Common myeloid progenitor, CD34-positive (primary cell): ENCODE results near the gene ELF3.
"Not testable (repeated sequence)": the region's sequence is repeated elsewhere in the genome, so short reads cannot be mapped to it uniquely, and the experiment has no call there.

ENCODE experiments used
- CTCF ChIA-PET: fragments of 350-600 bp; sonication (Branson Sonifier 250); formaldehyde crosslinking; loops from one replicate; lab custom pipeline; 2021; ENCODE audit warnings: antibody characterized with exemption; lab: Charles Lee
- POLR2A ChIA-PET: fragments of 350-600 bp; sonication (Branson Sonifier 250); formaldehyde crosslinking; loops from one replicate; lab custom pipeline; 2021; ENCODE audit warnings: antibody characterized with exemption; lab: Charles Lee
- DNase-seq, 3 donors: peaks; one replicate each; pipeline versions ENCODE4 v3.0.0 to v3.0.0-alpha.2; 2013
- H3K27ac ChIP-seq, 2 experiments: 1 replicate in 1 of 2; 2 replicates in 1 of 2; pipeline ENCODE4 v1.7.0; 2013; ENCODE audit warnings: inconsistent platforms in 2 of 2, low read length in 2 of 2, mild to moderate bottlenecking in 2 of 2, low read depth in 1 of 2, moderate library complexity in 1 of 2; ENCODE audit not compliant: severe bottlenecking in 2 of 2, insufficient read depth in 1 of 2, poor library complexity in 1 of 2
- H3K27me3 ChIP-seq, 5 experiments: replicated peaks in 2 of 5; 1 replicate in 3 of 5; 2 replicates in 2 of 5; pipeline versions ENCODE4 v1.6.1 to v1.7.0; 2013; ENCODE audit warnings: low read length in 4 of 5, mild to moderate bottlenecking in 2 of 5, moderate library complexity in 2 of 5, inconsistent platforms in 1 of 5; ENCODE audit not compliant: insufficient read depth in 5 of 5, control insufficient read depth in 4 of 5
- H3K36me3 ChIP-seq, 4 experiments: 1 replicate in 2 of 4; 2 replicates in 2 of 4; pipeline versions ENCODE4 v1.6.1 to v1.7.0; 2013; ENCODE audit warnings: low read length in 3 of 4, control low read depth in 1 of 4, mild to moderate bottlenecking in 1 of 4; ENCODE audit not compliant: control insufficient read depth in 4 of 4, insufficient read depth in 4 of 4
- H3K4me1 ChIP-seq, 4 experiments: 1 replicate in 3 of 4; 2 replicates in 1 of 4; pipeline versions ENCODE4 v1.6.1 to v1.7.1; 2013; ENCODE audit warnings: low read length in 3 of 4, mild to moderate bottlenecking in 3 of 4, control low read depth in 1 of 4, inconsistent platforms in 1 of 4, moderate library complexity in 1 of 4; ENCODE audit not compliant: control insufficient read depth in 4 of 4, insufficient read depth in 4 of 4; ENCODE audit errors: control extremely low read depth in 1 of 4
- H3K4me3 ChIP-seq, 7 experiments: 1 replicate in 4 of 7; 2 replicates in 3 of 7; pipeline versions ENCODE4 v1.5.1 to v1.7.0; 2013; ENCODE audit warnings: mild to moderate bottlenecking in 7 of 7, low read length in 6 of 7, moderate library complexity in 6 of 7, inconsistent platforms in 2 of 7, low read depth in 2 of 7, control low read depth in 1 of 7; ENCODE audit not compliant: insufficient read depth in 4 of 7, control insufficient read depth in 1 of 7; ENCODE audit errors: extremely low read depth in 1 of 7
- H3K9me3 ChIP-seq, 5 experiments: 1 replicate in 4 of 5; 2 replicates in 1 of 5; pipeline versions ENCODE4 v1.6.1 to v1.7.1; 2013; ENCODE audit warnings: low read length in 4 of 5, mild to moderate bottlenecking in 2 of 5, inconsistent platforms in 1 of 5, low read depth in 1 of 5, moderate library complexity in 1 of 5; ENCODE audit not compliant: control insufficient read depth in 4 of 5, insufficient read depth in 2 of 5; ENCODE audit errors: control extremely low read depth in 1 of 5
- WGBS: methylation state at CpG from one replicate; pipeline ENCODE4 v1.1.5; 2013; ENCODE audit not compliant: insufficient coverage; 5-methylcytosine and 5-hydroxymethylcytosine counted together

The ELF3 gene

GRCh38 chr1:202046748-202047708 lies 36.6 kb downstream of the ELF3 start:
- H3K27ac ChIP-seq = no peak overlapping the region
- peaks cover 0 to 2% (median 0%) of the 10 kb centered on the region in 5 experiments for H3K27me3 ChIP-seq
- ChIA-PET CTCF (no interaction called here), POLR2A (interaction anchor here (0.6 kb wide), 1 partner anchor 98 kb away, joined by 3 read pairs; no protein-coding TSS in a partner anchor)
- WGBS = 58% methylated on average over 2 of the region's 5 CpGs
- H3K9me3 ChIP-seq = no peaks in the 10 kb centered on the region
- H3K4me1 ChIP-seq = no peaks in the 10 kb centered on the region
- H3K36me3 ChIP-seq = no peaks in the 10 kb centered on the region
- DNase-seq = no peak
- no peak overlapping the region for H3K4me3 ChIP-seq

- Histone ChIP-seq H3K27ac (no peak overlapping the region), H3K4me1 (no peaks in the 10 kb centered on the region), H3K4me3 (no peak overlapping the region), H3K36me3 (no peaks in the 10 kb centered on the region), H3K9me3 (no peaks in the 10 kb centered on the region), H3K27me3 (peaks cover 0 to 2% (median 0%) of the 10 kb centered on the region in 5 experiments)
- POLR2A ChIA-PET = no interaction called here
- WGBS = 93% methylated on average over 3 of the region's 4 CpGs
- no peak for DNase-seq
- CTCF ChIA-PET = interaction anchor here (1.6 kb wide), 1 partner anchor 11 kb away, joined by 4 read pairs; no protein-coding TSS in a partner anchor
These were observed 37.6 kb downstream of the ELF3 start for GRCh38 chr1:202047977-202048376.

- 80% methylated on average over 1 of the region's 5 CpGs for WGBS
- no peaks in the 10 kb centered on the region for H3K4me1 ChIP-seq
- DNase-seq = no peak
- POLR2A ChIA-PET = no interaction called here
- CTCF ChIA-PET = interaction anchor here (1.0 to 1.6 kb wide), 2 partner anchors 10 to 1412 kb away, joined by 3 to 4 read pairs; no protein-coding TSS in a partner anchor
- H3K9me3 ChIP-seq = no peaks in the 10 kb centered on the region
- H3K27ac ChIP-seq = no peak overlapping the region
- no peaks in the 10 kb centered on the region for H3K36me3 ChIP-seq
- peaks cover 0 to 2% (median 0%) of the 10 kb centered on the region in 5 experiments for H3K27me3 ChIP-seq
- no peak overlapping the region for H3K4me3 ChIP-seq
These were observed 38.7 kb downstream of the ELF3 start for GRCh38 chr1:202049129-202049528.

DNA sequence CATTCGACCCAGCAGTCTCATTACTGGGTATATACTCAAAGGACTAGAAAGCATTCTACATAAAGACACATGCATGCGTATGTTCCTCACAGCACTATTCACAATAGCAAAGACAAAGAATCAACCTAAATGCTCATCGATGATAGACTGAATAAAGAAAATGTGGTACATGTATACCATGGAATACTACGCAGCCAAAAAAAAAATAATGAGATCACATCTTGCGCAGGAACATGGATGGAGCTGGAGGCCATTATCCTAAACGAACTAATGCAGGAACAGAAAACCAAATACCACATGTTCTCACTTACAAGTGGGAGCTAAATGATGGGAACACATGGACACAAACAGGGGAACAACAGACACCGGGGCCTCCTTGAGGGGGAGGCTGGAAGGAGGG lies 43.7 kb downstream of the ELF3 start:
- Histone ChIP-seq H3K4me3 (no peak overlapping the region), H3K4me1 (no peaks in the 10 kb centered on the region), H3K27me3 (no peaks in the 10 kb centered on the region), H3K9me3 (no peaks in the 10 kb centered on the region), H3K27ac (no peak overlapping the region), H3K36me3 (no peaks in the 10 kb centered on the region)
- ChIA-PET CTCF (no interaction called here), POLR2A (interaction anchor here (0.6 kb wide), 1 partner anchor 23 kb away, joined by 6 read pairs; no protein-coding TSS in a partner anchor)
- no peak for DNase-seq
- WGBS = 91% methylated on average over 4 of the region's 7 CpGs

DNA sequence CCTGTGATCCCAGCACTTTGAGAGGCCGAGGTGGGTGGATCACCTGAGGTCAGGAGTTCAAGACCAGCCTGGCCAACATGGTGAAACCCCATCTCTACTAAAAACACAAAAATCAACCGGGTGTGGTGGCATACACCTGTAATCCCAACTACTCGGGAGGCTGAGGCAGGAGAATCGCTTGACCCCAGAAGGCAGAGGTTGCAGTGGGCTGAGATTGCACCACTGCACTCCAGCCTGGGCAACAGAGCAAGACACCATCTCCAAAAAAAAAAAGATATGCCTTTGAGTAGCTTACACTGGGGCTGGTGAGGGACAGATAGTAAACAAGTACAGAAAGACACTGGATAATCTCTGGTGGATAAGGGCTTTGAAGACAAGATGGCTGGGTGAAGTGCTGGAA lies 44.3 kb downstream of the ELF3 start:
- POLR2A ChIA-PET = interaction anchor here (0.6 kb wide), 1 partner anchor 24 kb away, joined by 6 read pairs; no protein-coding TSS in a partner anchor
- CTCF ChIA-PET, H3K27me3 ChIP-seq, H3K4me3 ChIP-seq, H3K36me3 ChIP-seq, H3K27ac ChIP-seq, H3K4me1 ChIP-seq, DNase-seq, H3K9me3 ChIP-seq: not testable (repeated sequence)
- WGBS = 100% methylated on average over 1 of the region's 4 CpGs

GRCh38 chr1:202056644-202057334 lies 46.4 kb downstream of the ELF3 start:
- Histone ChIP-seq H3K27me3 (no peaks in the 10 kb centered on the region), H3K4me1 (no peaks in the 10 kb centered on the region), H3K4me3 (no peak overlapping the region), H3K36me3 (no peaks in the 10 kb centered on the region), H3K9me3 (no peaks in the 10 kb centered on the region), H3K27ac (no peak overlapping the region)
- no peak for DNase-seq
- 93% methylated on average over 17 of the region's 17 CpGs for WGBS
- ChIA-PET CTCF (no interaction called here), POLR2A (no interaction called here)

DNA sequence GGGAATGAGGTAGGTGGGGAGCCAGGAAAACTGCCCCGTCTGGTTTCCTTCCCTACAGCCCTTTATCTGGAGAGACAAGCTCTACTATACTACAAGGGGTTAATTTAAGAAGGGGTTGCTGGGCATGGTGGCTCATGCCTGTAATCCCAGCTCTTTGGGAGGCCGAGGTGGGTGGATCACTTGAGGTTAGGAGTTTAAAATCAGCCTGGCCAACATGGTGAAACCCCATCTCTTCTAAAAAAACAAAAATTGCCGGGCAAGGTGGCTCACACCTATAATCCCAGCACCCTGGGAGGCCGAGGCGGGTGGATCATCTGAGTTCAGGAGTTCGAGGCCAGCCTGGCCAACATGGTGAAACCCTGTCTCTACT lies 46.9 kb downstream of the ELF3 start:
- H3K9me3 ChIP-seq, H3K27ac ChIP-seq, H3K36me3 ChIP-seq, DNase-seq, H3K4me3 ChIP-seq, CTCF ChIA-PET, H3K4me1 ChIP-seq, H3K27me3 ChIP-seq, POLR2A ChIA-PET: not testable (repeated sequence)
- 96% methylated on average over 4 of the region's 6 CpGs for WGBS
